HepG2 (cell line): ENCODE data around the gene PCBP2. TPM values are rescaled to one million over a fixed set of nuclear protein-coding genes. Genes with fewer than 3 reads are reported as not detected.

Source experiments
- ATAC-seq: fragments of 200-7000 bp; cut with Tn5 transposase; 3 replicates; pipeline ENCODE4 v1.9.1; 2020; ENCODE audit warnings: mild to moderate bottlenecking, moderate library complexity
- BruUV-seq: library from RNA; stranded (reverse); fragments of 400-500 nt; replicated peaks from 2 replicates; lab custom pipeline; 2021; lab: Mats Ljungman, UMichigan
- CTCF ChIA-PET: fragments of 300-600 bp; formaldehyde crosslinking; extraction: SDS; loops from one replicate; lab custom pipeline; 2021; ENCODE audit warnings: low total read pairs, inconsistent platforms, low intra/inter-chr PET ratio; lab: Yijun Ruan, JAX
- POLR2A ChIA-PET: fragments of 350-600 bp; sonication (Branson Sonifier 250); formaldehyde crosslinking; loops from one replicate; lab custom pipeline; 2020; ENCODE audit warnings: antibody characterized with exemption, inconsistent platforms; lab: Yijun Ruan, JAX
- DNase-seq: peaks from one replicate; pipeline ENCODE4 v3.0.0-alpha.2; 2015; ENCODE audit warnings: low spot score
- FAIRE-seq: peaks from 3 replicates; lab custom pipeline; 2011; peaks lifted over from hg19 to GRCh38; lab: Jason Lieb, UNC
- H2AFZ ChIP-seq: one replicate; pipeline ENCODE4 v1.6.1; 2011; ENCODE audit warnings: low read length, inconsistent platforms
- H3K27ac ChIP-seq: fragments of 300-600 bp; 3 replicates; pipeline ENCODE4 v1.8.0; 2011; ENCODE audit warnings: mixed run types, mild to moderate bottlenecking, mixed read lengths, low read length, inconsistent platforms; ENCODE audit not compliant: insufficient read depth; ENCODE audit errors: extremely low read length
- H3K27me3 ChIP-seq, 2 experiments: fragments of 200-600 bp in 1 of 2; 2 replicates in 1 of 2; 3 replicates in 1 of 2; pipeline versions ENCODE4 v1.6.0 to v1.8.0; 2011; ENCODE audit warnings: low read length in 2 of 2, mild to moderate bottlenecking in 2 of 2, moderate library complexity in 2 of 2, inconsistent platforms in 1 of 2; ENCODE audit not compliant: insufficient read depth in 2 of 2, control insufficient read depth in 1 of 2
- H3K36me3 ChIP-seq, 2 experiments: fragments of 200-600 bp in 1 of 2; replicated peaks in 1 of 2; 2 replicates in 1 of 2; 3 replicates in 1 of 2; pipeline versions ENCODE4 v1.5.1 to v1.8.0; 2011; ENCODE audit warnings: low read length in 2 of 2, inconsistent platforms in 1 of 2; ENCODE audit not compliant: insufficient read depth in 2 of 2, control insufficient read depth in 1 of 2
- H3K4me1 ChIP-seq: 2 replicates; pipeline ENCODE4 v1.5.1; 2012; ENCODE audit warnings: low read length, inconsistent platforms; ENCODE audit not compliant: insufficient read depth
- H3K4me2 ChIP-seq: 2 replicates; pipeline ENCODE4 v1.6.0; 2011; ENCODE audit warnings: low read depth, low read length, inconsistent platforms
- H3K4me3 ChIP-seq, 3 experiments: fragments of 200-600 bp in 1 of 3; sonication (generic), shearing (Covaris generic) in 1 of 3; replicated peaks in 1 of 3; 2 replicates each; pipeline ENCODE4 v1.5.1; 2011 to 2016; ENCODE audit warnings: low read length in 3 of 3, inconsistent platforms in 2 of 3, low read depth in 2 of 3, mild to moderate bottlenecking in 2 of 3, control low read depth in 1 of 3, mixed read lengths in 1 of 3; ENCODE audit not compliant: insufficient read depth in 1 of 3
- H3K79me2 ChIP-seq: one replicate; pipeline ENCODE4 v1.6.1; 2011; ENCODE audit warnings: low read length, inconsistent platforms; ENCODE audit not compliant: insufficient read depth
- H3K9ac ChIP-seq: 2 replicates; pipeline ENCODE4 v1.6.0; 2011; ENCODE audit warnings: mild to moderate bottlenecking, low read depth, low read length, inconsistent platforms; ENCODE audit not compliant: insufficient read depth
- H3K9me3 ChIP-seq: 2 replicates; pipeline ENCODE4 v1.5.1; 2012; ENCODE audit warnings: mild to moderate bottlenecking, low read length
- H4K20me1 ChIP-seq: 2 replicates; pipeline ENCODE4 v1.6.0; 2011; ENCODE audit warnings: inconsistent platforms, mild to moderate bottlenecking, low read length, moderate library complexity; ENCODE audit not compliant: insufficient read depth
- ELF4 ChIP-seq: sonication (generic); formaldehyde crosslinking; IDR thresholded peaks from 2 replicates; pipeline ENCODE4 v1.5.0; 2020; ENCODE audit warnings: missing genetic modification reagents, mild to moderate bottlenecking, moderate library complexity, borderline replicate concordance
- HOXA7 ChIP-seq: sonication (generic); formaldehyde crosslinking; IDR thresholded peaks from 2 replicates; pipeline ENCODE4 v1.8.1; 2022; ENCODE audit warnings: mild to moderate bottlenecking, missing genetic modification reagents, moderate library complexity
- MYC ChIP-seq: sonication (generic); formaldehyde crosslinking; IDR thresholded peaks from 2 replicates; pipeline ENCODE4 v1.9.0; 2021; ENCODE audit warnings: missing genetic modification reagents, borderline replicate concordance
- NR3C1 ChIP-seq: sonication (generic); formaldehyde crosslinking; IDR thresholded peaks from 2 replicates; pipeline ENCODE4 v1.4.0; 2020; ENCODE audit warnings: missing genetic modification reagents
- PHF8 ChIP-seq: sonication (generic); formaldehyde crosslinking; IDR thresholded peaks from 2 replicates; pipeline ENCODE4 v1.5.0; 2020; ENCODE audit warnings: missing genetic modification reagents
- PITX1 ChIP-seq: sonication (generic); formaldehyde crosslinking; IDR thresholded peaks from 2 replicates; pipeline ENCODE4 v1.5.1; 2020; ENCODE audit warnings: mild to moderate bottlenecking, missing genetic modification reagents
- RNF2 ChIP-seq: fragments of 450-650 bp; conservative IDR thresholded peaks from 2 replicates; pipeline ENCODE4 v1.6.1; 2016; ENCODE audit warnings: low read depth
- ZNF253 ChIP-seq: sonication (generic); formaldehyde crosslinking; IDR thresholded peaks from 2 replicates; pipeline ENCODE4 v1.8.0; 2022; ENCODE audit warnings: mild to moderate bottlenecking, missing genetic modification reagents, borderline replicate concordance
- ZNF510 ChIP-seq: sonication (generic); formaldehyde crosslinking; IDR thresholded peaks from 2 replicates; pipeline ENCODE4 v1.4.0; 2020; ENCODE audit warnings: low read depth, mild to moderate bottlenecking, missing genetic modification reagents
- ZNF652 ChIP-seq: IDR thresholded peaks from 2 replicates; pipeline ENCODE4 v1.6.1; 2016; ENCODE audit warnings: low read depth, borderline replicate concordance
- WGBS: methylation state at CpG from one replicate; pipeline ENCODE4 v1.1.6; 2017; ENCODE audit warnings: low lambda C conversion rate; 5-methylcytosine and 5-hydroxymethylcytosine counted together
- in situ Hi-C: cut with HindIII; loops from 2 replicates; pipeline ENCODE4 v1.10.0; 2017; ENCODE audit warnings: low pct_unique_long_range_greater_than_20kb; ENCODE audit not compliant: extremely low pct_ligation_motif_present
- intact Hi-C: fragments of 100-400 bp; cut with micrococcal nuclease; formaldehyde crosslinking; loops from one replicate; pipeline ENCODE4 v1.10.0; 2022; ENCODE audit not compliant: unreplicated experiment
- polyA plus RNA-seq, 8 experiments: library from polyadenylated mRNA; depleted of rRNA in 3 of 8; stranded (reverse) in 7 of 8; unstranded in 1 of 8; fragments of >200 nt; fragmentation: Illumina TruSeq in 4 of 8; extraction: Trizol in 4 of 8; gene quantifications; 2 replicates each; pipeline versions ENCODE4 v1.2.1 to v1.2.3, GENCODE V29; 2011 to 2016; ENCODE audit warnings: low read depth in 4 of 8, missing spikeins in 1 of 8, mixed read lengths in 1 of 8; ENCODE audit not compliant: insufficient read depth in 1 of 8
- total RNA-seq, 5 experiments: library from RNA; depleted of rRNA; stranded (reverse); fragments of >200 nt; fragmentation: Illumina TruSeq; extraction: Trizol; gene quantifications; 2 replicates each; pipeline ENCODE4 v1.2.3, GENCODE V29; 2016; ENCODE audit warnings: low read depth in 1 of 5
- TF ChIP-seq, protein P1 (sequence below): sonication (generic); formaldehyde crosslinking; IDR thresholded peaks from 2 replicates; pipeline ENCODE4 v1.4.0; 2020; ENCODE audit warnings: missing genetic modification reagents
- TF ChIP-seq, protein P2 (sequence below): sonication (generic); formaldehyde crosslinking; IDR thresholded peaks from 2 replicates; pipeline ENCODE4 v1.4.0; 2020; ENCODE audit warnings: low read depth, mild to moderate bottlenecking, missing genetic modification reagents
- TF ChIP-seq, protein P3 (sequence below): sonication (generic); formaldehyde crosslinking; IDR thresholded peaks from 2 replicates; pipeline ENCODE4 v1.4.0; 2020; ENCODE audit warnings: missing genetic modification reagents
- TF ChIP-seq, protein P4 (sequence below): sonication (generic); formaldehyde crosslinking; conservative IDR thresholded peaks from 2 replicates; pipeline ENCODE4 v1.4.0; 2020; ENCODE audit warnings: mild to moderate bottlenecking, missing genetic modification reagents, moderate library complexity

PCBP2 gene
- total and polyA plus RNA-seq, 2 of the 13 experiments (the other 11 are each of a cell fraction or from before 2014, with no cell fraction given), result 154 to 345 TPM

DNA sequence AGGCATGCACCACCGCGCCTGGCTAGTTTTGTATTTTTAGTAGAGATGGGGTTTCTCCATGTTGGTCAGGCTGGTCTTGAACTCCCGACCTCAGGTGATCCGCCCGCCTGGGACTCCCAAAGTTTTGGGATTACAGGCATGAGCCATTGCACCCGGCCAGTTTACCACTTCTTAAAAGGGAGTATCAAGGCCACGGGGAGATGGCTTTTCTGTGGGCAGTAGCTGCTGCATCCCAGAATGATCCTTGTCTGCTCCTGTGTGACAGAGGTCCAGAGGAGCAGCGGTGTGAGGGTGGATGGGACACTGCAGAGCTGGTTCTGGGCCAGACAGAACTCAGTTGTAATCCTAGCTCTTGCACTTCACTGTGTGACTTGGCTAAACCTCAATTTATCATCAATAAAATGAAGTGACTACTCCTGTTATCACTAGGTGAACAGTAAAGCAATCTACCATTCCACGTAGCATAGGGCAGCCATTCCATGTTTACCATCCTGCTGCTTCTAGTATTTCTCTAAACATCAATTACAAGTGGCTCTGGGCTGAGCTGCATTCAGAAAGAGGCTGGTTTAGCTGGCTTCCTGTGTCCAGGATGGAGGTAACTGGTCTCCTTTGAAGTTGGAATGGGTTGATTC is 58.4 kb downstream of the PCBP2 start (continued):
- TF ChIP-seq HOXA7, result no peak

DNA sequence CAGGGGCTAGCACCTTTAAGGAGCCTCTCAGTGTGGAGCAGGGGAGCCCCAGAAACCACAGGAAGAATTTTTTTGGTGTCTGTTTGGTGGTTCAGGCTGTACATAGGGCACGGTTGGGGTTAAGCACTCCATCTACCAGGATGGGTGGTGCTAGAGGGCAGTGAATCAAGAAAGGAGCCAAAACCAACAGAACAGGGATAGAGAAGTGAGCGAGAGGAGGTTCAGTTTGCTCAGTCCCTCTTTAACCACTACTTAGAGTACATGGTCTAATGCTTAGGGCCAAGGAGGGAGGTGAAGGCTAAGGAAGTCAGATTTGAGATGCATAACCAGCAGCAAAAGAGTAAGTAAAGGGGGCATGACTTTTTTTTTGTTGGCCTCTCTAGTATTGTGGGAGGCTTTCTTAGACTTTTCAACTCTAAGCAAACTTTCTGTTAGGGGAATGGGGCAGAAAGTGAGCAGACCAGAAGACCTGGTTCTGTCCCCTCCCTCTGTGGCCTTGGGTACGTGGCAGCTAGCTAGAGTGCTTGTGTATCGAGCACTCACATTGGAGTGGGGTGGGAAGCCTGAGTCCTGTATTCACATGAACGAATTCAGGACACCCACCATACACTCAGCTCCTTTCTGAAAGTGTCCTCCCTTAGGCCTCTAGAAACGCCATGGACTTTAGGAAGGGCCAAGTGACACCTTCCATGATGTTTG is 62.0 kb downstream of the PCBP2 start:
- in situ Hi-C loops, result no loop called here
- Histone ChIP-seq H3K79me2 (no peaks in the 10 kb centered on the region), H3K27ac (no peak overlapping the region), H2AFZ (no peak overlapping the region), H3K36me3 (peaks cover 17 to 63% of the 10 kb centered on the region in 2 experiments), H3K9me3 (no peaks in the 10 kb centered on the region), H3K4me2 (no peak overlapping the region), H3K4me1 (no peaks in the 10 kb centered on the region), H3K4me3 (no peak overlapping the region), H3K27me3 (no peaks in the 10 kb centered on the region), H4K20me1 (no peaks in the 10 kb centered on the region), H3K9ac (no peak overlapping the region)
- FAIRE-seq (no peak), ATAC-seq (no peak), DNase-seq (no peak)
- ChIA-PET POLR2A (interaction anchor here (2.2 kb wide), 1 partner anchor 13 kb away, joined by 11 read pairs; the partner anchor contains the start of gene TARBP2), CTCF (no interaction called here)
- BruUV-seq, result no TSS peak
- intact Hi-C loops, result no loop called here
- 94% methylated on average over 5 of the region's 6 CpGs for WGBS
- TF ChIP-seq RNF2 (no peak), PITX1 (CRISPR knock-in tag) (no peak), MYC (CRISPR knock-in tag) (no peak), NR3C1 (CRISPR knock-in tag) (no peak), ELF4 (CRISPR knock-in tag) (no peak), ZNF510 (CRISPR knock-in tag) (no peak), PHF8 (no peak), ZNF652 (CRISPR knock-in tag) (no peak), ZNF253 (no peak)
- TF ChIP-seq, protein P1, sequence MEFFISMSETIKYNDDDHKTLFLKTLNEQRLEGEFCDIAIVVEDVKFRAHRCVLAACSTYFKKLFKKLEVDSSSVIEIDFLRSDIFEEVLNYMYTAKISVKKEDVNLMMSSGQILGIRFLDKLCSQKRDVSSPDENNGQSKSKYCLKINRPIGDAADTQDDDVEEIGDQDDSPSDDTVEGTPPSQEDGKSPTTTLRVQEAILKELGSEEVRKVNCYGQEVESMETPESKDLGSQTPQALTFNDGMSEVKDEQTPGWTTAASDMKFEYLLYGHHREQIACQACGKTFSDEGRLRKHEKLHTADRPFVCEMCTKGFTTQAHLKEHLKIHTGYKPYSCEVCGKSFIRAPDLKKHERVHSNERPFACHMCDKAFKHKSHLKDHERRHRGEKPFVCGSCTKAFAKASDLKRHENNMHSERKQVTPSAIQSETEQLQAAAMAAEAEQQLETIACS (CRISPR knock-in tag), result no peak
- TF ChIP-seq, protein P2, sequence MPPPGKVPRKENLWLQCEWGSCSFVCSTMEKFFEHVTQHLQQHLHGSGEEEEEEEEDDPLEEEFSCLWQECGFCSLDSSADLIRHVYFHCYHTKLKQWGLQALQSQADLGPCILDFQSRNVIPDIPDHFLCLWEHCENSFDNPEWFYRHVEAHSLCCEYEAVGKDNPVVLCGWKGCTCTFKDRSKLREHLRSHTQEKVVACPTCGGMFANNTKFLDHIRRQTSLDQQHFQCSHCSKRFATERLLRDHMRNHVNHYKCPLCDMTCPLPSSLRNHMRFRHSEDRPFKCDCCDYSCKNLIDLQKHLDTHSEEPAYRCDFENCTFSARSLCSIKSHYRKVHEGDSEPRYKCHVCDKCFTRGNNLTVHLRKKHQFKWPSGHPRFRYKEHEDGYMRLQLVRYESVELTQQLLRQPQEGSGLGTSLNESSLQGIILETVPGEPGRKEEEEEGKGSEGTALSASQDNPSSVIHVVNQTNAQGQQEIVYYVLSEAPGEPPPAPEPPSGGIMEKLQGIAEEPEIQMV (CRISPR knock-in tag), result no peak
- TF ChIP-seq, protein P3, sequence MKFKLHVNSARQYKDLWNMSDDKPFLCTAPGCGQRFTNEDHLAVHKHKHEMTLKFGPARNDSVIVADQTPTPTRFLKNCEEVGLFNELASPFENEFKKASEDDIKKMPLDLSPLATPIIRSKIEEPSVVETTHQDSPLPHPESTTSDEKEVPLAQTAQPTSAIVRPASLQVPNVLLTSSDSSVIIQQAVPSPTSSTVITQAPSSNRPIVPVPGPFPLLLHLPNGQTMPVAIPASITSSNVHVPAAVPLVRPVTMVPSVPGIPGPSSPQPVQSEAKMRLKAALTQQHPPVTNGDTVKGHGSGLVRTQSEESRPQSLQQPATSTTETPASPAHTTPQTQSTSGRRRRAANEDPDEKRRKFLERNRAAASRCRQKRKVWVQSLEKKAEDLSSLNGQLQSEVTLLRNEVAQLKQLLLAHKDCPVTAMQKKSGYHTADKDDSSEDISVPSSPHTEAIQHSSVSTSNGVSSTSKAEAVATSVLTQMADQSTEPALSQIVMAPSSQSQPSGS (CRISPR knock-in tag), result no peak
- TF ChIP-seq, protein P4, sequence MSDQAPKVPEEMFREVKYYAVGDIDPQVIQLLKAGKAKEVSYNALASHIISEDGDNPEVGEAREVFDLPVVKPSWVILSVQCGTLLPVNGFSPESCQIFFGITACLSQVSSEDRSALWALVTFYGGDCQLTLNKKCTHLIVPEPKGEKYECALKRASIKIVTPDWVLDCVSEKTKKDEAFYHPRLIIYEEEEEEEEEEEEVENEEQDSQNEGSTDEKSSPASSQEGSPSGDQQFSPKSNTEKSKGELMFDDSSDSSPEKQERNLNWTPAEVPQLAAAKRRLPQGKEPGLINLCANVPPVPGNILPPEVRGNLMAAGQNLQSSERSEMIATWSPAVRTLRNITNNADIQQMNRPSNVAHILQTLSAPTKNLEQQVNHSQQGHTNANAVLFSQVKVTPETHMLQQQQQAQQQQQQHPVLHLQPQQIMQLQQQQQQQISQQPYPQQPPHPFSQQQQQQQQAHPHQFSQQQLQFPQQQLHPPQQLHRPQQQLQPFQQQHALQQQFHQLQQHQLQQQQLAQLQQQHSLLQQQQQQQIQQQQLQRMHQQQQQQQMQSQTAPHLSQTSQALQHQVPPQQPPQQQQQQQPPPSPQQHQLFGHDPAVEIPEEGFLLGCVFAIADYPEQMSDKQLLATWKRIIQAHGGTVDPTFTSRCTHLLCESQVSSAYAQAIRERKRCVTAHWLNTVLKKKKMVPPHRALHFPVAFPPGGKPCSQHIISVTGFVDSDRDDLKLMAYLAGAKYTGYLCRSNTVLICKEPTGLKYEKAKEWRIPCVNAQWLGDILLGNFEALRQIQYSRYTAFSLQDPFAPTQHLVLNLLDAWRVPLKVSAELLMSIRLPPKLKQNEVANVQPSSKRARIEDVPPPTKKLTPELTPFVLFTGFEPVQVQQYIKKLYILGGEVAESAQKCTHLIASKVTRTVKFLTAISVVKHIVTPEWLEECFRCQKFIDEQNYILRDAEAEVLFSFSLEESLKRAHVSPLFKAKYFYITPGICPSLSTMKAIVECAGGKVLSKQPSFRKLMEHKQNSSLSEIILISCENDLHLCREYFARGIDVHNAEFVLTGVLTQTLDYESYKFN (CRISPR knock-in tag), result no peak
